Naive B cell (primary cell): ENCODE measurements around the gene GPR35. TPM values are rescaled to one million over a fixed set of nuclear protein-coding genes. Genes with fewer than 3 reads are reported as not detected.

Source experiments
- ATAC-seq, 2 donors: fragments of 150-1000 bp; cut with Tn5 transposase; 2 replicates each; pipeline ENCODE4 v1.10.0; 2021; ENCODE audit warnings: low read depth in 2 of 2, mild to moderate bottlenecking in 2 of 2, moderate library complexity in 2 of 2
- DNase-seq: peaks from one replicate; pipeline ENCODE4 v3.0.0; 2022
- H3K27ac Mint-ChIP-seq, 6 donors: one replicate each; pipeline ENCODE4 v1.8.0; 2020 to 2022; ENCODE audit warnings: mild to moderate bottlenecking in 6 of 6, mixed read lengths in 6 of 6, moderate library complexity in 5 of 6, inconsistent platforms in 2 of 6
- H3K27me3 Mint-ChIP-seq, 3 donors: one replicate each; pipeline ENCODE4 v1.8.0; 2021 to 2022; ENCODE audit warnings: mixed read lengths in 3 of 3, mild to moderate bottlenecking in 1 of 3
- H3K36me3 Mint-ChIP-seq, 2 donors: one replicate each; pipeline ENCODE4 v1.8.0; 2020 to 2022; ENCODE audit warnings: mixed read lengths in 2 of 2, inconsistent platforms in 1 of 2, mild to moderate bottlenecking in 1 of 2
- H3K4me1 Mint-ChIP-seq, 3 donors: one replicate each; pipeline ENCODE4 v1.8.0; 2020 to 2022; ENCODE audit warnings: mixed read lengths in 3 of 3, inconsistent platforms in 1 of 3, mild to moderate bottlenecking in 1 of 3, moderate library complexity in 1 of 3
- H3K4me3 Mint-ChIP-seq, 8 donors: one replicate each; pipeline ENCODE4 v1.8.0; 2020 to 2022; ENCODE audit warnings: mild to moderate bottlenecking in 8 of 8, mixed read lengths in 8 of 8, moderate library complexity in 8 of 8, inconsistent platforms in 2 of 8
- H3K9me3 Mint-ChIP-seq, 7 donors: one replicate each; pipeline ENCODE4 v1.8.0; 2020 to 2022; ENCODE audit warnings: mixed read lengths in 7 of 7, mild to moderate bottlenecking in 5 of 7, inconsistent platforms in 2 of 7, moderate library complexity in 1 of 7
- polyA plus RNA-seq, 6 donors: library from polyadenylated mRNA; unstranded; fragments of 300-500 nt; fragmentation: Illumina TruSeq; gene quantifications; one replicate each; pipeline ENCODE4 v1.2.3, GENCODE V29; 2021; ENCODE audit warnings: low read depth in 6 of 6

The GPR35 gene
- polyA plus RNA-seq, 6 donors from 2014 or later, result 0.54 to 2.9 (median 0.82) TPM; not detected in 1

- DNase-seq (no peak), ATAC-seq (no peak)
- no peaks in the 10 kb centered on the region for H3K36me3 Mint-ChIP-seq
- H3K4me3 Mint-ChIP-seq, result no peak overlapping the region
- H3K9me3 Mint-ChIP-seq, result no peaks in the 10 kb centered on the region
- H3K27me3 Mint-ChIP-seq, result no peaks in the 10 kb centered on the region
- no peaks in the 10 kb centered on the region for H3K4me1 Mint-ChIP-seq
- H3K27ac Mint-ChIP-seq, result peak overlapping the region in 1 of 6 donors; percentile 60
Observed at GRCh38 chr2:240601061-240601830, 24.0 kb upstream of the GPR35 start.

DNA sequence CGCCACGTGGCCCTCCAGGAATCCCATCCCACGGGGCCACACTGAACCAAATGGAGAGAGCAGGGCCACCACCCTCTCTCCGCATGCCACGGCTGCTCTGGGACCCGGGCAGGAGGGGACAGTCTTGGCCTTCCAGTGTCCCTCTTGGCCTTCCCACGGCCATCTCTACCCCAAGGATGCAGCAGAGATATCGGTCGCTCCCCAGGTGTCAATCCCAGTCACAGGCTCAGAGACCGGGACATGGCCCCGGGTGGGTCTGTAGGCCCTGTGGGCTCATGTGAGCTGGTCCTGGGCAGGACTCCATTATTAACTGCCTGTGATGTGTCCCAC is 23.5 kb upstream of the GPR35 start:
- no peaks in the 10 kb centered on the region for H3K27me3 Mint-ChIP-seq
- H3K27ac Mint-ChIP-seq, result peak overlapping the region in 1 of 6 donors; percentile 61
- no peaks in the 10 kb centered on the region for H3K36me3 Mint-ChIP-seq
- H3K4me3 Mint-ChIP-seq, result no peak overlapping the region
- peaks cover 0 to 2% (median 0%) of the 10 kb centered on the region in 3 donors for H3K4me1 Mint-ChIP-seq
- no peak for ATAC-seq
- no peak for DNase-seq
- no peaks in the 10 kb centered on the region for H3K9me3 Mint-ChIP-seq

DNA sequence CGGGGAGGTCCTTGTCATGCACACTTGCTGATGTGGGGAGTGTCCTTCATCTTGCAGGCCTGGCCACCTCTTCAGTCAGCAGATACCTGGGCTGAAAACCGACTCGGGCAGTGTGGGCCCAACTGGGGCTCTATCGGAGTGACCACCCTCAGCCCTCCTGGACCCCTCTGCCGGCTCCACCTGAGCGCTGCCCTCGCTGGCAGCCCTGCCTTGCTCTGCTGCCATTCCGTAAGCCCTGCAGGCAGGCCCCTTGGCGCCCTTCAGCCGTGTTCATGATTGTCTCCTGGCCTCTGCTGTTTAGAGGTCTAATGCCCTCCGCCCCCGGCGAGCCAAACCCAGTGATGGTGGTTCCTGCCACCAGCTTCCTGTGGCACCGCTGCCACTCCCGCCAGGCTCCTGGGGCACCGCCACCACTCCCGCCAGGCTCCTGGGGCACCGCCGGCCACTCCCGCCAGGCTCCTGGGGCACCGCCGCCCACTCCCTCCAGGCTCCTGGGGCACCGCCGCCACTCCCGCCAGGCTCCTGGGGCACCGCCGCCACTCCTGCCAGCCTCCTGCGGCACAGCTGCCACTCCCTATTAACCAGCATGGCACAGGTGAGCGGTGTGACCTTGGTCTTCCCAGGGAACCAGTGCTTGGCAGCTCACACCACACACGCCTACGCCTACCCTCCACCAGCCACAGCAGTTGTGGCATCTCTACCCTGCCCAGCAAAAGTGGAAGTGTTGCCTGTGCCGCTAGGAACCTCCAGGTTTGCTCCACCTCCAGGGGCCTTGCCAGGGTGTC is 22.8 kb upstream of the GPR35 start:
- no peak for ATAC-seq
- H3K9me3 Mint-ChIP-seq, result no peaks in the 10 kb centered on the region
- no peak overlapping the region for H3K4me3 Mint-ChIP-seq
- DNase-seq, result no peak
- H3K4me1 Mint-ChIP-seq, result peaks cover 0 to 4% (median 0%) of the 10 kb centered on the region in 3 donors
- H3K36me3 Mint-ChIP-seq, result no peaks in the 10 kb centered on the region
- H3K27ac Mint-ChIP-seq, result no peak overlapping the region
- H3K27me3 Mint-ChIP-seq, result no peaks in the 10 kb centered on the region

DNA sequence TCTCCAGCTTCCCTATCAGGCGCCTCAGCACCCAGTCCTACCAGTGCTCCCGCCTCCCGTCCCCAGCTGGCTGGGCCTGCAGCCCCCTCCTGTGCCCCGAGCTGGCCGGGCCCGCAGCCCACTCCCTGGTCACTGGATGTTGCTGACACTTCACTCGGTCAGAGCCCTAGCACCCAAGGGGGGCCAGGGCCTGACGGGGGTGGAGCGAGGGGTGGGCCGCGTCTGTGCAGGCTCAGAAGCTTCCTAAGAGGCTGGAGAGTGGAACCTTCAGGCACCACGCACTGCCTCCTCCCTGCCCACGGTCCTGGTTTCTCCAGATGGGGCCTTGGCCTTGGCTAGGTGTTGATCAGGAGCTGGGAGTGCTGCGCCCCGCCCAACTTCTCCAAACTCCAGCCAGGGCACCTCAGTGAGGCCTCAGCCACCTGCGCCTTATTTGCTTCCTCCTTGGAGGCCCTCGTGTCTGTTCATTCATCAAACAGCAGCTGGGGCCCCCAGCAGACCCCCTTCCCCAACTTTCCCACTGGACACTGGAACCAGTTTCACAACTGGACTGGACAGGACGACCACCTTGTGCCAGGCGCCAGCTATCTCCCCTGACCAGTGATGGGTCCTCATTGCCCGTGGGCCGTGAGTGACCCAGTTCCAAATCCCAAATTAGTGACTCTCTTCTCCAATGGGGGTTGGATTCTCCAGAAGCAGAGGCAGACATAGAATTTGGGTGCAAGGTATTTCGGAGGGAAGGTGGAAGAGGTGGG is 22.0 kb upstream of the GPR35 start:
- Mint-ChIP-seq H3K27me3 (no peaks in the 10 kb centered on the region), H3K36me3 (no peaks in the 10 kb centered on the region), H3K27ac (no peak overlapping the region), H3K4me1 (peaks cover 0 to 4% (median 0%) of the 10 kb centered on the region in 3 donors), H3K4me3 (no peak overlapping the region), H3K9me3 (no peaks in the 10 kb centered on the region)
- ATAC-seq (no peak), DNase-seq (no peak)

- H3K4me3 Mint-ChIP-seq, result no peak overlapping the region
- no peaks in the 10 kb centered on the region for H3K9me3 Mint-ChIP-seq
- ATAC-seq (no peak), DNase-seq (no peak)
- H3K4me1 Mint-ChIP-seq, result peaks cover 0 to 4% (median 0%) of the 10 kb centered on the region in 3 donors
- no peaks in the 10 kb centered on the region for H3K27me3 Mint-ChIP-seq
- H3K36me3 Mint-ChIP-seq, result no peaks in the 10 kb centered on the region
- no peak overlapping the region for H3K27ac Mint-ChIP-seq
Observed at GRCh38 chr2:240603846-240604245, 21.4 kb upstream of the GPR35 start.

GRCh38 chr2:240604291-240604938 is 20.9 kb upstream of the GPR35 start:
- Mint-ChIP-seq H3K27me3 (no peaks in the 10 kb centered on the region), H3K4me1 (peaks cover 0 to 4% (median 0%) of the 10 kb centered on the region in 3 donors), H3K36me3 (no peaks in the 10 kb centered on the region), H3K9me3 (no peaks in the 10 kb centered on the region), H3K27ac (no peak overlapping the region), H3K4me3 (peak overlapping the region in 1 of 8 donors; percentile 9)
- DNase-seq (no peak), ATAC-seq (no peak)

GRCh38 chr2:240604939-240605716 is 20.2 kb upstream of the GPR35 start:
- Mint-ChIP-seq H3K4me1 (peaks cover 0 to 4% (median 0%) of the 10 kb centered on the region in 3 donors), H3K27ac (no peak overlapping the region), H3K9me3 (no peaks in the 10 kb centered on the region), H3K36me3 (no peaks in the 10 kb centered on the region), H3K27me3 (no peaks in the 10 kb centered on the region), H3K4me3 (peak overlapping the region in 1 of 8 donors; percentile 9)
- ATAC-seq (no peak), DNase-seq (no peak)

DNA sequence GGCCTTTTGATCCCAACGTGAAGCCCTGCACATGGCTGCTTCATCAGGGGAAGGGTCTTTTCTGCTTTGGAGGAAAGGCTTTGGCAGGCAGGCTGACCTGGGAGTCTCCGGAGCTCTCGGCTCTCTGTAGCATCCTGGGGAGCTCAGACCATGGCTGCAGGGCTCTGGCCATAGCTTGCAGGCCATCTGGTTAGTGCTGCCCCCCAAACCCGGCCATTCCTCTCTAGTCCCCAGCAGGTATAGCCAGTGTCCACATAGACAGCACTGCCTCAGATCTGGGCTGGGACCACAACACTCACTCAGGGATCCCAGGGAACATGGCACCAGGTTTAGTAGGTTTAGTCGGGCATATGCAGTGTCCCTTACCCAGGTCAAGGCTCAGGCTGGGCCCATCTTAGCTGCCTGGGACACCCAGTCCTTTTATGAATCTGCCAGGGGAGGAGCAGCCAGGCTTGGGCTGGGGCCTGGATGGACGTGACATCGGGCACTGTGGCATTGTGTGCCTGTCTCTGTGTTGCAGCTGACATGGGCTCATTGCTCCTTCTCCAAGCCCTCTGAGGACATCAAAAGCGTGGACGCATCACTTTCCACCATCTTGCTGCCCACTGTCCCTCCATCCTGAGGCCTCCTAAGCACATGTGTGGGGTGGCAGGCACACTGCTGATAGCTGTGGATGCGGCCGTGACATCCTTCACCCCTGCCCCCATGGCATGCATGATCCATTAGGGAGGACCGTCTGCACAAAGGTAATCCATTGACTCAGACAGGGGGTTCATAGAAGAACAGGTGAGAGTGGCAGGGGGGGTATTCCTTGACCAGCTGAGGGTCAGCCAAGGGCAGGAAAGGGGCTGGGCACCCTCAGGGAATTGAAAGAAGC is 19.2 kb upstream of the GPR35 start:
- H3K27ac Mint-ChIP-seq, result no peak overlapping the region
- DNase-seq, result no peak
- H3K4me1 Mint-ChIP-seq, result peaks cover 0 to 4% (median 0%) of the 10 kb centered on the region in 3 donors
- no peaks in the 10 kb centered on the region for H3K9me3 Mint-ChIP-seq
- peaks cover 0 to under 1% of the 10 kb centered on the region in 2 donors for H3K36me3 Mint-ChIP-seq
- H3K4me3 Mint-ChIP-seq, result no peak overlapping the region
- no peak for ATAC-seq
- no peaks in the 10 kb centered on the region for H3K27me3 Mint-ChIP-seq

DNA sequence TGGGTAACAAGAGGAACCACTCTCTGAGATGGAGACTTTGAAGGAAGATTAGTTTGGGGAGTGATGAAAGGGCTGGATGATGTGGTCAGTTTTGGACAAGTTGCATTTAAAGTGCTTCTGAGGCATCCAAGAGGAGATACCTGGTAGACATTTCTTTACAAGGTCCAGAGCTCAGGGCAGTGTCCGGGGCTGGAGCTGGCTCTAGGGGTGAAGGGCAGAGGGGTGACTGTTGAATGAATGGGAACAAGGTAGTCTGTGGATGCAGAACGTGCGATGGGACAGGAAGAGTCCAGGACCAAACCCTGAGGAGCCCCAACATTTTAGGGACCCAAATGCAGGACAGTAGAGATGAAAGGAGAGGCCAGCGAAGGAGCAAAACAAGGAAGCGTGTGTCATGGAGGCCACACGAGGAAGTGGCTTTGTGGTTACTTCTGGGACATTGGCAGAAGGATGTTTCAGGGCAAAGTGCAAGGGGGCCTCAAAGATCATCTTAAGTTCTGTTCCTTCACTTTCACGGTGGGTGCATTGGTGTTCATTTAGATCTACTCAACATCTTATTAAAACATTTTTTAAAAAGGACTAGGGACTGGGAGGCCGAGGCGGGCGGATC is 13.6 kb upstream of the GPR35 start:
- Mint-ChIP-seq H3K9me3 (peaks cover 0 to 1% (median 0%) of the 10 kb centered on the region in 7 donors), H3K27me3 (no peaks in the 10 kb centered on the region), H3K36me3 (peaks cover 0 to 9% of the 10 kb centered on the region in 2 donors), H3K4me3 (no peak overlapping the region), H3K27ac (no peak overlapping the region), H3K4me1 (peaks cover 0 to 8% (median 0%) of the 10 kb centered on the region in 3 donors)
- DNase-seq (no peak), ATAC-seq (no peak)

- H3K36me3 Mint-ChIP-seq, result peaks cover 8 to 12% of the 10 kb centered on the region in 2 donors
Observed at GRCh38 chr2:240613781-240614180, 11.5 kb upstream of the GPR35 start.

GRCh38 chr2:240614391-240614790 is 10.9 kb upstream of the GPR35 start:
- Mint-ChIP-seq H3K9me3 (peaks cover 0 to 10% (median 3%) of the 10 kb centered on the region in 7 donors), H3K27ac (no peak overlapping the region), H3K36me3 (peaks cover 8 to 17% of the 10 kb centered on the region in 2 donors), H3K4me3 (no peak overlapping the region), H3K27me3 (no peaks in the 10 kb centered on the region), H3K4me1 (peaks cover 0 to 5% (median 0%) of the 10 kb centered on the region in 3 donors)
- no peak for ATAC-seq
- no peak for DNase-seq

More at GRCh38 chr2:240613781-240614180, 11.5 kb upstream of the GPR35 start:
- ATAC-seq, result no peak
- Mint-ChIP-seq H3K27ac (no peak overlapping the region), H3K4me3 (no peak overlapping the region), H3K27me3 (no peaks in the 10 kb centered on the region), H3K4me1 (peaks cover 0 to 5% (median 0%) of the 10 kb centered on the region in 3 donors), H3K9me3 (peaks cover 0 to 10% (median 3%) of the 10 kb centered on the region in 7 donors)
- no peak for DNase-seq
